CD4-positive, alpha-beta T cell treated with Interleukin-17A for 4 hours (primary cell): Measurements from ENCODE around the gene PDXK.
A peak's percentile ranks its signal among the peaks of the same experiment; 100 is the strongest.
"Not testable (repeated sequence)": the region's sequence is repeated elsewhere in the genome, so short reads cannot be mapped to it uniquely, and the experiment has no call there.

ENCODE experiments used
- DNase-seq: peaks from one replicate; pipeline ENCODE4 v3.0.0-alpha.2; 2020; ENCODE audit warnings: mixed read lengths

The PDXK gene

DNA sequence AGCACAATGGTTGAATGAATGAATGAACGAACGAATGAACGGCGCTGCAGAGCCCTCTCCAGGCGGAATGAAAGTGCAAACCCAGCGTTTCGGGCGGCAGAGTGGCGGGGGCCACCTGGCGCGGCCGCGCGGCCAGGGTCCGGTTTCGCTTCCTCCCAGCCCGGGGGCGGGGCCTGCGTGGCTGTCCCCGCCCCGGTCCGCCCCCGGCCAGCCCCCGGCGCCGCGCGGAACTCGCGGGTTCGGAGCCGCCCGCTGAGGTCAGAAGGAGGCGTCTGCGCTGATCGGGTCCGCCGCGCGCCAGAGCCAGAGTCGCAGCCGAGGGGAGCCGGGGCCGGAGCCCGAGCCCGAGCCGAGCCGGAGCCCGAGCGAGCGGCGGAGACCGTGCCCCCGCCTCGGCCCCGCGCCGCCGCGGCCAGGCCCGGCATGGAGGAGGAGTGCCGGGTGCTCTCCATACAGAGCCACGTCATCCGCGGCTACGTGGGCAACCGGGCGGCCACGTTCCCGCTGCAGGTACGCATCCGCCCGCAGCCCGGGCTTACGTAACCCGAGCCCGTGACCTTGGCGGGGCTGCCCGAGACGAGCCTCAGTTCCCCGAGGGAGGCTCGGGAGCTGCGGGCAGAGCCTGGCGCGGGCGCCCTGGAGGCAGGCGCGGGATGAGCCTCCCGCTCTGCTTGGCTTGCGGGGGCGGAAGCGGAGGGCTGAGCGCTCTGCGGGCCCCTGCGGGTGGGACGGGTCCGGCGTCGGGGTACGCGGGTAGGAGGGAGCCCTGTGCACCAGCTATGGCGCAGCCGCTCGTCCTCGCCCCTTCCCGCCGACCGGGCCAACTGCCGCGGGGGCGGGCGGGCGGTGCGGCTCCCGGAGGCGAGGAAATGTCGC is at the start of gene PDXK:
TSS of gene PDXK (plus strand) at position 258 of the 876 bp plus-strand sequence. CDS start at position 424, 166 bp downstream.
- DNase-seq = peak; percentile 79

DNA sequence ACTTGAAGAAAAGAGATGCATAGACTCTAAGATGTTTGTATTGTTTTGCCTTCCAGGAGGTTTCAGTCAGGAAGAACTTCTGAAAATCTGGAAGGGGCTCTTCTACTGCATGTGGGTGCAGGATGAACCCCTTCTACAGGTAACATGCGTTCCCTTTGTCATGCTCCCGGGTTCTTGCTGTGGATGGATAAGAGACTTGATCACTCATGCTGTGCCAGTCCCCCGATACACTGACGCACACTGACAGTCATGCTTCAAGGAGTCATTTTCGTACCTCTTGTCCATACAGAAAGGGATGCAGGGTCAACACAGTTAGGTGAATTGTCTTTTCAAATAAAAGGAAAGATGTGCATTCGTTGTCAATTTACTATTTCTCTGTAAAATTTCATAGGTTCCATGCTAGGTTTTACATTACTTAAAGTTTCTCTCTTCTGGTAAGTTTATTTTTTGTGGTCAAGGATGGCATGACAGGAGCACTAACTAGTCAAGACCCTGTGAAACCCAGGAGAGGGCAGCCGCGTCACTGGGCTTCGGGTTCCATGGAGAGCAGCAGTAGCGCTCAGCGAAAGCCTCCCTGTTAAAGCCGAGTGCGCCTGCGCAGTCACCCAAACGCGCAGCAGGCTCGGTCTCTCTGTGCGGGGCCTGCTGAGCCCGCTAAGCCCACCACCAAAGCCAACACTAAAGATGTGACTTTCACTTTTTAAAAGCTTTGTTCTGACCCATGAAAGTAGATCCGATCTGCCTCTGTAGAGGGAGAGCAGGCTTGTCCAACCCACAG is 48.9 kb upstream of the PDXK start:
- DNase-seq = no peak

DNA sequence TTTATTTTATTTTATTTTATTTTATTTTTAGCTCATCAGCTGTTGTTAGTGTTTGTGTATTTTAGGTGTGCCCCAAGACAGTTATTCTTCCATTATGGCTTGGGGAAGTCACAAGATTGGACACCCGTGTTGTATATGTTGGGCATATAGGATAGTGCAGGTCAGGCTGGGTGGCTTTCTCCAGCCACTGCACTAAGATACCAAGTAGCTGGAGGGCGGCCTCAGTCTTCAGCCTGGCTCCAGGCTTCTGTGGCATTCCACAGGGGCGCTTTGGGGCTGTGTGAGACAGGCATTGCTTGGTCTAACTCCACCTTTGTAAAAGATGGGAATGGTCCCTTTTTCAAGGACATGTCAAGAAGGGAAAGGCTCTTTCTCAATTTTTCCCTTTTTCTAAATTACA is 43.1 kb upstream of the PDXK start:
- DNase-seq = no peak

DNA sequence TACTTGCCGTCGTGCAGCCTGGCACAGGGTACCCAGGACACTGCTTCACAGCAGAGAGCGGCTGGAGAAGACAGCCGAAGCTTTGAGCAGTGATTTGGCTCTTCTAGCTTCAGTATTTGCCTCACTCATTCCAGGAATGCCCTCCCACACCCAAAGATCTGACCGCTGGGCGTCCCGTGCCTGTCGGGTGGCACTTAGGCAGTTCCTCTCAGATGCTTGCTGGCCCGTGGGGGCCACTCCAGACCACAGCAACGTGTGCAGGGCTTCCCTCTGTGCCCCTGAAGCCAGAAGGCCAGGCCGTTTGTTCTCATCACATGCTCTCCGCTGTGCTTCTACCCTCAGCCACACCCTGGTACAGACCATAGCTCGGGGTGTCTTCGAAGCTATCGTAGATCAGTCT is 42.5 kb upstream of the PDXK start:
- DNase-seq = no peak

DNA sequence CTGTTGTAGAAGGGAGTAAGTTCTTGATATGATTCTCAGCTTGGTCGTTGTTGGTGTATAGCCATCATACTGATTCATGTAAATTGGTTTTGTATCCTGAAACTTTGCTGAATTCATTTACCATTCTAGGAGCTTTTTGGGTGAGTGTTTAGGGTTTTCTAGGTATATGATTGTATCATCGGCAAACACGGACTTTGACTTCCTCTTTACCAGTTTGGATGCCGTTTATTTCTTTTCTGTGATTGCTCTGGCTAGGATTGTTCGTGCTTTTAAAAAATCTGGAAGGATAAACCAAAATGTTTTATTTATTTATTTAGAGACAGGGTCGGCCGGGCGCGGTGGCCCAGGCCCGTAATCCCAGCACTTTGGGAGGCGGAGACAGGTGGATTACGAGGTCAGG is 39.0 kb upstream of the PDXK start:
- DNase-seq = no peak

DNA sequence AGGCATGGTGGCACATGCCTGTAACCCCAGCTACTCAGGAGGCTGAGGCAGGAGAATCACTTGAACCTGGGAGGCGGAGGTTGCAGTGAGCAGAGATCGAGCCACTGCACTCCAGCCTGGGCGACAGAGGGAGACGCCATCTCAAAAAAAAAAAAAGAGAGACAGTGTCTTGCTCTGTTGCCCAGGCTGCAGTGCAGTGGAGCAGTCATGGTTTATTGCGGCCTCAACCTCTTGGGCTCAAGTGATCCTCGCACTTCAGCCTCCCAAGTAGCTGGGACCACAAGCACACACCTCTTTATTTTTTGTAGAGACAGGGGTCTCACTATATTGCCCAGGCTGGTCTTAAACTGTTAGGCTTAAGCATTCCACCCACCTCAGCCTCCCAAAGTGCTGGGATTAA is 38.5 kb upstream of the PDXK start:
- DNase-seq = not testable (repeated sequence)

DNA sequence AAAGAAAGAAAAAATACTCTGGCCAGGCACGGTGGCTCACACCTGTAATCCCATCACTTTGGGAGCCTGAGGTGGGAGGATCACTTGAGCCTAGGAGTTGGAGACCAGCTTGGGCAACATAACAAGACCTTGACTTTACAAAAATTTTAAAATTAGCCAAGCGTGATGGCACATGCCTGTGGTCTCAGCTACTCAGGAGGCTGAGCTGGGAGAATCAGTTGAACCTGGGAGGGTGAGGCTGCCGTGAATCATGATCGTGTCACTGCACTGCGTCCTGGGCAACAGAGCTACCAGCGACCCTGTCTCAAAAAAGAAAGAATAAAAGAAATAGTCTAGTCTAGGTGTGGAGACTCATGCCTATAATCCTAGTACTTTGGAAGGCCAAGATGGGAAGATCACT is 37.3 kb upstream of the PDXK start:
- DNase-seq = no peak

DNA sequence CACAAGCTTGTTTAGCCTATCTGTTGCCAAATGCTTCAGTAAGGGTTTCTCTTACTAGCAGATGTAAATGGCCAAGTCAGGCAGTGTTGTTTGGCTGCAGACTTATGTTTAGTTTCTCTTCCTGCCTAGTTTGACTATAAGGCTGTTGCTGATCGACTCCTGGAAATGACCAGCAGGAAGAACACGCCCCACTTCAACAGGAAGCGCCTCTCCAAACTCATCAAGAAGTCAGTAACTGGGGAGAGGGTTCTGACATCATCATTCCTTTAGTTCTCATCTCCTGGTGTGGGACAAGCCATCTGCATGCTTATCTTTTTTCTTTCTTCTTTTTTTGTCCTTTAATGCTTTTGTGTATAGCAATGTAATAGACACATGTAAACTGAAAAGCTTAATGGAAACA is 34.5 kb upstream of the PDXK start:
- DNase-seq = no peak

DNA sequence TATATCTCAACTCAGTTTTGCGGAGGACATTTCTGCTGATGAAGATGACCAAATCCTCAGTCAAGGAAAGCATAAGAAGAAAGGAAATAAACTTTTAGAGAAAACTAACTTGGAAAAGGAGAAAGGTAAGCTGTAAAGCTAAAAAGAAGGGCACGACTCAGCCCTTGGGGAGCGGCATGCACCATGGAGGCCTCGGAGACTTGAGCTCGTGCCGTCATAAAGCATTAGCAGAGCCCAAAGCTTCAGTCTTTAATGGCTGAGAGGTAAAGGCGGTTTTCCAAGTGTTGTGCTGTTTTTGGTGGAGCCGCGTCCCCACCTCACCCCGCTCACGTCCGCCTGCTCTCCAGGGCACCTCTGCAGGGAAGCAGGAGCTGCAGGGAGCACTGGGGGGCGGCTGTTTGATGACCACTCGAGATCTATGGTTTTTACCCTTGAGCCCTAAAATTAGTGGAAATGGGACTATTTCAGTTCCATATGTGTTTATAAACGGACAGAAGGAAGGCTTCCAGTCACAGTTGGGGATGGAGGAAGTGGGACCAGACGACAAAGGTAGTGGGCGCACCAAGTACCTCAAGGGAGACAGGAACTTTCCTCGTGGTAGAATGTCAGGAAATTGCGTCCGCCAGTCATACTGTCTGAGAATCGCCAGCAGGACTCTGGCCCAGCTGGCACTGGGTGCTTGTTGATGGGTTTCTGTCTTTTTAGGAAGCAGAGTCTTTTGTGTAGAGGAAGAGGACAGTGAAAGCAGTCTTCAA is 31.9 kb upstream of the PDXK start:
- DNase-seq = no peak

DNA sequence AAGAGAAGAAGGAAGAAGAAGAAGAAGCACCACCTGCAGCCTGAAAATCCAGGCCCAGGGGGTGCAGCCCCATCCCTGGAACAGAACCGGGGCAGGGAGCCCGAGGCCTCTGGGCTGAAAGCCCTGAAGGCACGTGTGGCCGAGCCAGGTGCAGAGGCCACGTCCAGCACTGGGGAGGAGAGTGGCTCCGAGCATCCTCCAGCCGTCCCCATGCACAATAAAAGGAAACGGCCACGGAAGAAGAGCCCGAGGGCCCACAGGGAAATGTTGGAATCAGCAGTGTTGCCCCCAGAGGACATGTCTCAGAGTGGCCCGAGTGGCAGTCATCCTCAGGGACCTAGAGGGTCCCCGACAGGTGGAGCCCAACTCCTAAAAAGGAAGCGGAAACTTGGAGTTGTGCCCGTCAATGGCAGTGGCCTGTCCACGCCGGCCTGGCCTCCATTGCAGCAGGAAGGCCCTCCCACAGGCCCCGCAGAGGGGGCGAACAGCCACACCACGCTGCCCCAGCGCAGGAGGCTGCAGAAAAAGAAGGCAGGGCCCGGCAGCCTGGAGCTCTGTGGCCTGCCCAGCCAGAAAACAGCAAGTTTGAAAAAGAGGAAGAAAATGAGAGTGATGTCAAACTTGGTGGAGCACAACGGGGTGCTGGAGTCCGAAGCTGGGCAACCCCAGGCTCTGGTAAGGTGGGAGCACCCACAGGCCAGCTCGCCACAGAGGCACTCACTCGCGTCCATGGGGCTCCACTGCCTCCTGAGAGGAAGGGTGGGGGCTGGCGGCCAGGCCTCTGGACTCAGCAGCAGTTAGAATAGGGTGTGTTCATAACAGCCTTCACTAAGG is 31.1 kb upstream of the PDXK start:
- no peak for DNase-seq

DNA sequence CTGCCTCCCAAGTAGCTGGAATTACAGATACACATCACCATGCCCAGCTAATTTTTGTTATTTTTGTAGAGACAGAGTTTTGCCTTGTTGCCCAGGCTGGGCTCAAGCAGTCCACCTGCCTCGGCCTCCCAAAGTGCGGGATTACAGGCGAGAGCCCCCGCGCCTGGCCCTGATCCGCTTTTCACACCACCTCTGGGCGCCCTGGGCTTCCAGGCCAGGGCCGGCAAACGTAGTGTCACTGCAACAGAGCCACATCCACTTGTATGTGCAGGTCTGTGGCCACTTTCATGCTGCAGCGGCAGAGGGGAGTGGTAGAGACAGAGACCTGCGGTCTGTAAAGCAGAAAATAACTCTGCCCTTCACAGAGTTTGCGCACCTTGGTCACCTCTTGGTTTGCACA is 30.0 kb upstream of the PDXK start:
- DNase-seq = no peak

DNA sequence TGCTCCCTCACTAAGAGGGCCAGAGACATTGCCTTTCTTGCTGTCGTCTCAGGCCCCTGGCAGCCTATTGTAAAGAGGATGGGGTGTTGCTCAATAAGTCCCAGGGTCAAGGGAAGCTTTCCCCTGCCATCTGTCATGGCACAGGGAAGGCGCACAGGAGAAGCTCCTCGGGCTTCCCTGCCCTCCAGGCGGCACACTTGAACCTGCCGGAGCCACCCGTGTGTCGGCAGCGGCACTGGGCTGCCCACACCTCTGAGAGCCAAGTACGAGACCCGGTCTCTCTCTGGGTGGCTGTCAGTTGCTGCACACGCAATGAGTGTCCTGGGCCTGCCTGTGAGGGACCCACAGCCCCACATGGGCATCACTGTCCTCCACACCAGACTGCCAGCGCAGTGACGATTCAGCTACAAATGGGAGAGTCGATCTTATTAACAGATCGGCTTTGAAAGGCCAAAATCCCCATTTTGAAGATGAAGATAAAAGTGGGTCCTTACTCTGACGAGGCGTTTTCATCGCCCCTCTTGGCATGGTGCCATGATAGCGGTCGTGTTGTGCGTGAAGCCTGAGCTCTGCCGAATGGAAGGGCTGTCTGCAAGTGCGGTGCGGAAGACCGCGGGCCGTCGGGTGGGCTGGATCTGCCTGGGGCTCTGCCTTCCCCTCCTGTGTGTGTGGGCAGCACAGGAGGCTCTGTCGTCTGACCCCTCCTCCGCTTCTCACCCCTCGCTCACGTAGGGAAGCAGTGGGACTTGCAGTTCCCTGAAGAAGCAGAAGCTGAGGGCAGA is 29.2 kb upstream of the PDXK start:
- no peak for DNase-seq

DNA sequence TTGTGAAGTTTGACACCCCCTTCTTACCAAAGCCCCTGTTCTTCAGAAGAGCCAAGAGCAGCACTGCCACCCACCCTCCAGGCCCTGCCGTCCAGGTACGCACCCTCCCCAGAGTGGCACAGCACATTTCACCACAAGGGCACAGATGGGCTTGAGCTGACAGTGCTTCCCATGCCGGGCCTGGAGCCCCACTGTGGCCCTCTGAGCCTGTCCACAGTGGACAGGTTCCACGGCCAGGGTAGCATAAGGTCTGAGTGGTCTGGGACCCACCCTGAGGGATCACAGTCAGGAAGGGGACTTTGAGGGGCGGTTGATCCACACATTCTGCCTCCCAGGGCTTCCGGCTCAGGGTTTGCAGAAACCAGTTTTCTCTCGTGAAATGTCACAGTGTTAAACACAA is 28.6 kb upstream of the PDXK start:
- DNase-seq = no peak

DNA sequence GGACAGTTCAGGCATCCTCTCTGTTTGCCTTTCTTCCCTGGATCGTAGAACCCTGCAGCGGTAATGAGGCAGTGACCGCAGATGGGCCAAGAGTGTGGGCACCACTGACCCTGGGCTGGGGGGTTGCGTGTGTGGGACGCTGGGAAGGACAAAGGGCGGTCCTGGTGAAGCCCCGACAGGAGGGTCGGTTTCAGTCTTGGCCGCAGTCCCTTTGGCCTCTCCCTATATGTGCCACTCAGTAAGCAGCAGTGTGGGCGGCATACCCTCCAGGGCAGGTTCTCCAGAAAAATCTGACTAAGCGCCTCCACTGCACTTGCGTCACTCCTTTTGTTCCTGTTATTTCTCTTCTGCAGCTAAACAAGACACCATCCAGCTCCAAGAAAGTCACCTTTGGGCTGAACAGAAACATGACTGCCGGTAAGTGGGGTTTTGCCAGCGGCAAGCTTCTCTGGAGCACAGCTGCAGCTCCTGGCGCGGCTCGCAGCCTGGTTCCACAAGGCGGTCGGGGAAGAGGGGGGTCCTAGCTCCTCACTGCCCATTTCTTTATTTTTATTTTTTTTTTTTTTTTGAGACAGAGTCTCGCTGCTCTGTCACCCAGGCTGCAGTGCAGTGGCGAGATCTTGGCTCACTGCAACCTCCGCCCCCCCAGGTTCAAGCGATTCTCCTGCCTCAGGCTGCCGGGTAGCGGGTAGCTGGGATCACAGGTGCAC is 27.7 kb upstream of the PDXK start:
- no peak for DNase-seq

DNA sequence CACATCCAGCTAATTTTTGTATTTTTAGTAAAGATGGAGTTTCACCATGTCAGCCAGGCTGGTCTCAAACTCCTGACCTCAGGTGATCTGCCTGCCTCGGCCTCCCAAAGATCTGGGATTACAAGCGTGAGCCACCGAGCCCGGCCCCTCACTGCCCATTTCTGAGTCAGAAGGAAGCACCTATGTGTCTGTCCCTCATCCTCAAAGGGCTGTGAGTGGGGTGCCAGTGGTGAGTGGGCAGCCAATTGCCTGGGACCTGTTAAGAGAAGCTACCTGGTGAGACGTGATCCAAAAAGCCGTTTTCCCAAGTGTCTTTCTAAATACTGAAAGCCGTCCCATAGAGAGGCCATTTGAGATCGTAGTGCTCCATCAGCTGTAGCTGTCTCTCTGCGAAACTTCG is 27.1 kb upstream of the PDXK start:
- no peak for DNase-seq

DNA sequence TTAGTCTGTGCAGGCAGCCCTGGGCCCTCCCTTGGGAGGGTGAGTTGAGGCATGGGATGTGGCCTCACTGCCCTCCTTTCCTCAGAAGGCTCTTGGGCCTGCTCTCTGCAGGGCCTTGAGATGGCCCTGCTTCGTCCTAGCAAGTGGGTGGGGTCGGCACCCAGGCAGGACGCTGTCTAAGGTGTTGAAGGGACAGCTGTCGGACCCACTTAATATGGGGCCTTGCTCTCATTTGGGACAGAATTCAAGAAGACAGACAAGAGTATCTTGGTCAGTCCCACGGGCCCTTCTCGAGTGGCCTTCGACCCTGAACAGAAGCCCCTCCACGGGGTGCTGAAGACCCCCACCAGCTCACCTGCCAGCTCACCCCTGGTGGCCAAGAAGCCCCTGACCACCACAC is 26.0 kb upstream of the PDXK start:
- DNase-seq = no peak

DNA sequence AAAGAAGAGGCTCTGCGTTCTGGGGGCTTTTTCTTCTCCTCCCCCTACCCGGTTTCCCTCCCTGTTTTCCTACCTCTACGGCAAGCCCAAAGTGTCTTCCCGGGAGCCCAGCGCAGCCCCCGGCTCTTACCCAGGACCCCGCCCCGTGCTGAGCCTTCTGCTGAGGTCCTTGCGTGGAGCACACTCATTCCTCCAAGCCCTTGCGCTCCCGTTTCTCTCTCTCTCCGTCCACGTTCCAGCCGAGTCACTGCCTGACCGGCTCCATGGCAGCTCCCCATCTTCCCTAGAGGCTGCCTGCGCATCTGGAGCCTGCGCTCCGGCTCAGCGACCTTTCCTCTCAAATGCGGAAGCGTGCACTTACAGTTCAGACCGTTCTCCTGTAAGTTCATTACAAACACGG is 24.9 kb upstream of the PDXK start:
- DNase-seq = no peak

DNA sequence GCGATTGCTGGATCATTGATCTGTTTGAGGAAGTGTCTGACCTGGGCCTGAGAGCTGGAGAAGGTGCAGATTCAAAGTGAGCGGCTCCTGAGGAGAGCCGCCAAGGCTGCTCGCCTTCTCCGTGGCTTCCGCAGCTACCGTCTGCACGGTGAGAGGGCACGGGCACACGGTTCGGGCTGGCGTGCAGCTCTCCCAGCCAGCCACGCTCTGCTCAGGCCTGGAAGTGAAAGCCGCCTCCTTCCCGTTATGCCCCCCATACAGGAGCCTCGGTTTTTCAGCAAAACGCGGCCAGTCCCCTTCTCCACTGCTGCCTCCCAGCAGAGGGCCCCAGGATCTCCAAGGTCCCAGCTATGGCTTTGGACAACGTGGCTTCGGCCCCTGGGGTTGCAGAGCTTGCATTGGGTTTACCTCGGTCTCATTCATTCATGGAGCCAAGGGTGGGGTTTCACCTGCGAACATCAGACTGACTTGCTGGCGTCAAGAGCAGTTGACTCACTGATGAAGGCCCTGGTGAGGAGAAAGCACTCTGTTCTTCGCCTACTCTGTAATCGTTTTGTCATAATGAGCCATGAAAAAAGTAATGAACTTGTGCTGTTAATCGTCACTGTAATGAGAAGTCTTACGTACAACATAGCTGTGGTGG is 24.4 kb upstream of the PDXK start:
- no peak for DNase-seq

DNA sequence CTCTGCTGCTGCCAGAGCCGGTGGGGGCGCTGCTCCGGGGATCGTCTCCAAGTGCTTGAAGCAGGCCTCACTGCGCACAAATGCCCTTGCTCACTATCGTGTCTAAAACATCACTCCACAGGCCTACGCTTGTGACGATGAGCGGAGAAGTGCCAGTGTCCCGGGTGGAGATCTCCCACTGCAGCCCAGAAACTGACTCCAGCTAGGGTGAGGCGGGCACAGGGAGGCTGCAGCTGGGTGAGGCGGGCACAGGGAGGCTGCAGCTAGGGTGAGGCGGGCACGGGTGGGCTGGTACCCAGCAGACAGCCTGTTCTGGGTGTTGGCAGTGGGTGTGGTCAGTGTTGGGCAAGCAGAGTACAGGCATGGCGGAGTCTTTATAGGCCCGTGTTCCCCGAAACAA is 22.7 kb upstream of the PDXK start:
- no peak for DNase-seq
